Measurements from ENCODE around the gene SLC23A2. TPM values are rescaled to one million over a fixed set of nuclear protein-coding genes. Genes with fewer than 3 reads are reported as not detected.
A peak's percentile ranks its signal among the peaks of the same experiment; 100 is the strongest.

SLC23A2 gene
- total RNA-seq, 2 experiments from 2014 or later, result 16.7 to 17.6 TPM

GRCh38 chr20:4869290-4870193 is 131.8 kb downstream of the SLC23A2 start:
- ATAC-seq (peak; percentile 53), DNase-seq (no peak)
- Mint-ChIP-seq H3K9me3 (ENCODE audit: low read depth) (no peaks in the 10 kb centered on the region), H3K36me3 (ENCODE audit: low read depth) (peaks cover 29% of the 10 kb centered on the region), H3K27me3 (no peaks in the 10 kb centered on the region), H3K27ac (peak overlapping the region; percentile 13), H3K4me1 (peaks cover 11% of the 10 kb centered on the region), H3K4me3 (no peak overlapping the region)
- CTCF ChIA-PET, result interaction anchor here (0.9 to 1.3 kb wide), 2 partner anchors 48 to 86 kb away, joined by 3 read pairs; no protein-coding TSS in a partner anchor
- intact Hi-C loops (cut with DNase I, micrococcal nuclease), result loop anchor here in 1 of 2 experiments (5.0 kb wide), 1 partner anchor 87 kb away; no protein-coding TSS in a partner anchor
- POLR2A ChIA-PET, result no interaction called here

- H3K27me3 Mint-ChIP-seq, result no peaks in the 10 kb centered on the region
- ChIA-PET POLR2A (interaction anchor here (0.6 kb wide), 1 partner anchor 133 kb away, joined by 3 read pairs; no protein-coding TSS in a partner anchor), CTCF (interaction anchor here (0.7 kb wide), 1 partner anchor 1176 kb away, joined by 3 read pairs; no protein-coding TSS in a partner anchor)
- H3K4me3 Mint-ChIP-seq, result no peak overlapping the region
- ATAC-seq, result no peak
- H3K27ac Mint-ChIP-seq, result no peak overlapping the region
- peaks cover 15% of the 10 kb centered on the region for H3K36me3 Mint-ChIP-seq (ENCODE audit: low read depth)
- DNase-seq, result no peak
- intact Hi-C loops (cut with DNase I, micrococcal nuclease), result loop anchor here in 1 of 2 experiments (5.0 kb wide), 1 partner anchor 85 kb away; no protein-coding TSS in a partner anchor
- H3K9me3 Mint-ChIP-seq (ENCODE audit: low read depth), result no peaks in the 10 kb centered on the region
- peaks cover 11% of the 10 kb centered on the region for H3K4me1 Mint-ChIP-seq
Measured at GRCh38 chr20:4867051-4867450, 134.3 kb downstream of the SLC23A2 start.

GRCh38 chr20:4866429-4866828 is 134.9 kb downstream of the SLC23A2 start:
- Mint-ChIP-seq H3K4me1 (peaks cover 11% of the 10 kb centered on the region), H3K27me3 (no peaks in the 10 kb centered on the region), H3K27ac (no peak overlapping the region), H3K9me3 (ENCODE audit: low read depth) (no peaks in the 10 kb centered on the region), H3K36me3 (ENCODE audit: low read depth) (peaks cover 15% of the 10 kb centered on the region), H3K4me3 (no peak overlapping the region)
- ChIA-PET POLR2A (interaction anchor here (0.6 kb wide), 1 partner anchor 133 kb away, joined by 3 read pairs; no protein-coding TSS in a partner anchor), CTCF (interaction anchor here (0.7 kb wide), 1 partner anchor 1175 kb away, joined by 3 read pairs; no protein-coding TSS in a partner anchor)
- DNase-seq (no peak), ATAC-seq (no peak)
- intact Hi-C loops (cut with DNase I, micrococcal nuclease), result loop anchor here in 1 of 2 experiments (5.0 kb wide), 1 partner anchor 84 kb away; no protein-coding TSS in a partner anchor

- POLR2A ChIA-PET, result no interaction called here
- CTCF ChIA-PET, result no interaction called here
- Mint-ChIP-seq H3K9me3 (ENCODE audit: low read depth) (no peaks in the 10 kb centered on the region), H3K4me1 (peaks cover 3% of the 10 kb centered on the region), H3K27ac (no peak overlapping the region), H3K27me3 (no peaks in the 10 kb centered on the region), H3K4me3 (no peak overlapping the region), H3K36me3 (ENCODE audit: low read depth) (peaks cover 22% of the 10 kb centered on the region)
- ATAC-seq (no peak), DNase-seq (no peak)
- intact Hi-C loops (cut with DNase I, micrococcal nuclease), result no loop called here
Measured at GRCh38 chr20:4864311-4864752, 137.0 kb downstream of the SLC23A2 start.

- ChIA-PET POLR2A (no interaction called here), CTCF (no interaction called here)
- Mint-ChIP-seq H3K27ac (no peak overlapping the region), H3K4me3 (no peak overlapping the region), H3K27me3 (no peaks in the 10 kb centered on the region), H3K4me1 (no peaks in the 10 kb centered on the region), H3K9me3 (ENCODE audit: low read depth) (no peaks in the 10 kb centered on the region), H3K36me3 (ENCODE audit: low read depth) (peaks cover 30% of the 10 kb centered on the region)
- intact Hi-C loops (cut with DNase I, micrococcal nuclease), result no loop called here
- ATAC-seq (no peak), DNase-seq (no peak)
Measured at GRCh38 chr20:4862661-4863060, 138.6 kb downstream of the SLC23A2 start.

- H3K9me3 Mint-ChIP-seq (ENCODE audit: low read depth), result no peaks in the 10 kb centered on the region
- no peaks in the 10 kb centered on the region for H3K27me3 Mint-ChIP-seq
- no peak for DNase-seq
- H3K4me3 Mint-ChIP-seq, result no peak overlapping the region
- POLR2A ChIA-PET, result no interaction called here
- no peaks in the 10 kb centered on the region for H3K4me1 Mint-ChIP-seq
- ATAC-seq, result no peak
- intact Hi-C loops (cut with DNase I, micrococcal nuclease), result no loop called here
- CTCF ChIA-PET, result no interaction called here
- peaks cover 29% of the 10 kb centered on the region for H3K36me3 Mint-ChIP-seq (ENCODE audit: low read depth)
- H3K27ac Mint-ChIP-seq, result no peak overlapping the region
Measured at GRCh38 chr20:4861961-4862360, 139.3 kb downstream of the SLC23A2 start.

GRCh38 chr20:4858000-4858399 is 143.3 kb downstream of the SLC23A2 start:
- no peaks in the 10 kb centered on the region for H3K9me3 Mint-ChIP-seq (ENCODE audit: low read depth)
- H3K4me1 Mint-ChIP-seq, result no peaks in the 10 kb centered on the region
- DNase-seq (no peak), ATAC-seq (no peak)
- peaks cover 28% of the 10 kb centered on the region for H3K36me3 Mint-ChIP-seq (ENCODE audit: low read depth)
- POLR2A ChIA-PET, result no interaction called here
- CTCF ChIA-PET, result interaction anchor here (0.8 kb wide), 1 partner anchor 118 kb away, joined by 5 read pairs; no protein-coding TSS in a partner anchor
- no peaks in the 10 kb centered on the region for H3K27me3 Mint-ChIP-seq
- no peak overlapping the region for H3K27ac Mint-ChIP-seq
- no peak overlapping the region for H3K4me3 Mint-ChIP-seq
- intact Hi-C loops (cut with DNase I, micrococcal nuclease), result no loop called here

GRCh38 chr20:4856022-4856755 is 145.1 kb downstream of the SLC23A2 start:
- DNase-seq (no peak), ATAC-seq (no peak)
- Mint-ChIP-seq H3K27me3 (no peaks in the 10 kb centered on the region), H3K9me3 (ENCODE audit: low read depth) (no peaks in the 10 kb centered on the region), H3K4me1 (no peaks in the 10 kb centered on the region), H3K4me3 (no peak overlapping the region), H3K27ac (no peak overlapping the region), H3K36me3 (ENCODE audit: low read depth) (peaks cover 28% of the 10 kb centered on the region)
- ChIA-PET CTCF (interaction anchor here (0.6 to 0.7 kb wide), 2 partner anchors 74 to 309 kb away, joined by 3 to 4 read pairs; no protein-coding TSS in a partner anchor), POLR2A (no interaction called here)
- intact Hi-C loops (cut with DNase I, micrococcal nuclease), result no loop called here

GRCh38 chr20:4855555-4855954 is 145.8 kb downstream of the SLC23A2 start:
- H3K9me3 Mint-ChIP-seq (ENCODE audit: low read depth), result no peaks in the 10 kb centered on the region
- H3K27ac Mint-ChIP-seq, result no peak overlapping the region
- CTCF ChIA-PET, result interaction anchor here (0.6 to 0.7 kb wide), 2 partner anchors 74 to 308 kb away, joined by 3 to 4 read pairs; no protein-coding TSS in a partner anchor
- no peaks in the 10 kb centered on the region for H3K27me3 Mint-ChIP-seq
- POLR2A ChIA-PET, result no interaction called here
- no peak for ATAC-seq
- H3K4me3 Mint-ChIP-seq, result no peak overlapping the region
- intact Hi-C loops (cut with DNase I, micrococcal nuclease), result no loop called here
- H3K36me3 Mint-ChIP-seq (ENCODE audit: low read depth), result peaks cover 28% of the 10 kb centered on the region
- no peak for DNase-seq
- no peaks in the 10 kb centered on the region for H3K4me1 Mint-ChIP-seq

- DNase-seq, result no peak
- Mint-ChIP-seq H3K27ac (no peak overlapping the region), H3K9me3 (ENCODE audit: low read depth) (no peaks in the 10 kb centered on the region), H3K4me1 (no peaks in the 10 kb centered on the region), H3K4me3 (no peak overlapping the region), H3K36me3 (ENCODE audit: low read depth) (peaks cover 24% of the 10 kb centered on the region), H3K27me3 (no peaks in the 10 kb centered on the region)
- ChIA-PET CTCF (interaction anchor here (0.6 to 0.7 kb wide), 2 partner anchors 73 to 308 kb away, joined by 3 to 4 read pairs; no protein-coding TSS in a partner anchor), POLR2A (no interaction called here)
- intact Hi-C loops (cut with DNase I, micrococcal nuclease), result no loop called here
- no peak for ATAC-seq
Measured at GRCh38 chr20:4855097-4855496, 146.2 kb downstream of the SLC23A2 start.

GRCh38 chr20:4854561-4854901 is 146.8 kb downstream of the SLC23A2 start:
- ATAC-seq, result no peak
- Mint-ChIP-seq H3K4me1 (no peaks in the 10 kb centered on the region), H3K9me3 (ENCODE audit: low read depth) (no peaks in the 10 kb centered on the region), H3K36me3 (ENCODE audit: low read depth) (peaks cover 20% of the 10 kb centered on the region), H3K27me3 (no peaks in the 10 kb centered on the region), H3K4me3 (no peak overlapping the region), H3K27ac (no peak overlapping the region)
- POLR2A ChIA-PET, result no interaction called here
- CTCF ChIA-PET, result interaction anchor here (0.7 kb wide), 1 partner anchor 94 kb away, joined by 3 read pairs; no protein-coding TSS in a partner anchor
- intact Hi-C loops (cut with DNase I, micrococcal nuclease), result no loop called here
- no peak for DNase-seq

Measured in activated CD4-positive, alpha-beta T cell treated with anti-CD3 and anti-CD28 coated beads for 36 hours (primary cell).